ENCODE measurements around the gene MRPL23.
"Not testable (repeated sequence)": the region's sequence is repeated elsewhere in the genome, so short reads cannot be mapped to it uniquely, and the experiment has no call there.

GRCh38 chr11:1939788-1940187 lies 7.3 kb upstream of the MRPL23 start:
- TF ChIP-seq CTCF (conservative IDR thresholded peaks at IDR 0.05; ENCODE audit: low read length); EZH2phosphoT487 (IDR thresholded peaks at IDR 0.05; ENCODE audit: borderline replicate concordance): not testable (repeated sequence)

Data from Loucy (cell line).